ENCODE results near the gene PHF21B. TPM values are rescaled to one million over a fixed set of nuclear protein-coding genes. Genes with fewer than 3 reads are reported as not detected.

Gene PHF21B
- total and polyA plus RNA-seq, 2 donors = 0.61 to 0.63 TPM

DNA sequence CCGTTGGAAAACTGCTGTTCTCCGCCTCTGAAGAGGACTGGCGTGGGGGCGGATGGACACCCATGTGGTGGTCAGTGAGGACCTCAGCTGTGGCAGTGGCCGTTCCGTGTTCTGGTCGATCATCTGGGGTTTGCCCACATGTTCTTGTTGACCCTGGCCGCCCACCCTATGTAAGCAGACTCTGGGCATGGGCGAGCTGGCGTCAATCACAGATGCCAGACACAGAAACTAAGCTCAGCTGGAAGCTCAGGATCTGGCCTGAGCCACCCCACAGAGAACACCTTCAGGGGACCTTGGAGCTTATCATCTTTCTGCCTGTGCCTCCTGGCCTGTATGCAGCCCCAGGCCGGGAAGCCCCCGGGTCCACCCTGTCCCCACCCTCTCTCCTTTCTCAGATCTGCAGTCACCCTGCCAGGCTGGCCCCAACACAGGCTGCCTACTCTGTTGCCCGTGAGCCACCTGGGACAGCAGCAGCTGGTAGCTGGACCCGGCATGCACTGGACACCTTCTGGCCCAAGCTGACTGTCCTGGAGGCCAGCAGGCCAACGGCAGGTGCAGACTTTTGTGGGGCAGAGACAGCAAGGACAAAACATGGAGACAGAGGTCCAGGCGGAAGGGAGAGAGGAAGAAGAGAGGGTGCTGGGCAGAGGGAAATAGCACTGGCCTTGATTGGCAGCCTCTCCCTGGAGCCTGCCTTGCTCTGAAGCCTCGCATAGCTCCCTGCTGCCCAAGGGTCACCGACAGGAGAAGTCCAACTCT lies 91.5 kb downstream of the PHF21B start:
- Histone ChIP-seq H3K36me3 (ENCODE audit: insufficient read depth) (no peaks in the 10 kb centered on the region), H3K4me3 (ENCODE audit: low read depth, low read length) (no peak overlapping the region), H3K4me1 (ENCODE audit: insufficient read depth) (no peaks in the 10 kb centered on the region), H3K27ac (ENCODE audit: low read depth) (no peak overlapping the region)
- DNase-seq (ENCODE audit: extremely low spot score) = no peak
- 88% methylated on average over 18 of the region's 18 CpGs for WGBS

DNA sequence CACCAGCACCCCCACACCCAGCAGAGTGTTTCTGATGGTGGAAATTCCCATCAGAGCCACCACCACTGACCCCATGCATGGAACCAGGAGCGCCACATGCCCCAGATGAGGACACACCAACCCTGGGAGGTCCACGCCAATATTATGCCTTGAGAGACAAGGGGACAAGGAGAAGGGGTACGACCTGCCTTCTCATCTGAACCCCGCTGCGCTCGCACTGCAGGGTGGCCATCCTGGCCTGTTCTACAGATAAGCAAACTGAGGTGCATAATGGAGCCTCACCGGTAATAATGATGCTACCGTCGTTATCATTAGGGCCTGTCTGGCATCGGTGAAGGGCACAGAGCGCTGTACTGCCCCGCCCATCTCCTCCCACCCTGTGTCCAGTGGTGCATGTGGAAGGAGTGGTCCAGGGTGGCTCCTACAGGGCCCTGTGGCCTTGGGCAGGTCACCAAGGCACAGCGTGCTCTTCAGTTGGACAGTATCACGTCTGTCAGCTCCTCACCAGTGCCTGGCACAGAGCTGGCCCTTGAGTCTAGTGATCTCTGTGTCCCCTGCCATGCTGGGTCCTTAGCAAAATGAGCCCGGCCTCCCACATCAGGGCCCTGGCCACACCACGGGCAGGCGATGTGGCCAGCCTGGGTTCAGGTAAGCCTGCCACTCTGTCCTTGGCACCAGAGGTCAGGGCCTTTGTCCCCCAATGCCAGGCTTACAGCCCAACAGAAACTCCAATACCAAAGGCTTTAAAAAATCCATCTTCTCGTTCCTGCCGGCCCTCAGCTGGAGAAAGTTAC lies 92.2 kb downstream of the PHF21B start:
- Histone ChIP-seq H3K4me3 (ENCODE audit: low read depth, low read length) (no peak overlapping the region), H3K36me3 (ENCODE audit: insufficient read depth) (no peaks in the 10 kb centered on the region), H3K4me1 (ENCODE audit: insufficient read depth) (no peaks in the 10 kb centered on the region), H3K27ac (ENCODE audit: low read depth) (no peak overlapping the region)
- DNase-seq (ENCODE audit: extremely low spot score) = no peak
- WGBS = 91% methylated on average over 19 of the region's 19 CpGs

DNA sequence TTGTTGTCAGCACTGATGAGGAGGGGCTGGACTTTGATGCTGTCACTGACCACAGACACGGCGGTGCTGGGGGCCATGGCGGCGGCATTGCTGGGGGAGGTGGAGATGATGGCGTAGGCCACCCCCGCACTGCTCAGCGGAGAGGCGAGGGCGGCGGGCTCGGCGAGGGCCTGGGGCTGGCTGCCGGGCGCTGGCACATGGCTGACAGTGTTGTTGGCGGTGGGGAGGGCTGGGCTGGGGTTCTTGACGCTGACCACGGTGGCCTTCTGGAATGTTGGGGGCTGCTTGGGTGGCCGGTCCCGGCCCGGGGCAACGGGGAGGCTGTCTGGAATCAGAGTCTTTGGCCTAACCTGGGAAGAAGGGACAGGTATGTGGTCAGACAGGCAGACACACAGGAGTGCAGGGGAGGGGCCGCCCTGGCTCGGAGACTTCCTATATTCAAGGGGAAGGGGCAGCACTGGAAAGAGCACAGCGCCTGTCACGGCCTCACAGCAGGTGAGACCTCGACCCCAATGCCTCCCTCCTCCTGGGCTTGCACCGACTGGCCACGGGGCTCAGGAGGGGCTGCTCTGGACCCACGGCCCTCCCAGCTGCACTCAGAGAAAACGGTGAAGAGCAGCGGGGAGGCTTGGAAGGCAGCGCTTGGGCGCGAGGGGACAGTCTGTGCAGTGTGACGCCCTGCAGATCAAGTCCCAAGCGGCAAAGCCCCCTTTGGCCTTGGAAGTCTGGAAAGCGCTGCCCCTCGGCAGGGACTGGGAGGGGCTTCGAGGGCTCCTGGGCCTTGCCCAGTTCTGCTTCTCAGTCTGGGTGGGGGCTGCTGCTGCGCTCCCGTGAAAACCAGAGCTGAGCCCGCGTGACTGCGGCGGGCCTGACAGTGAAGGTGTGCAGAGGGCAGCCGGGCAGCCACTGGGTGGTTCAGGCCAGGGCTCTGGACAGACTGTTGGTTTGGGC lies 93.2 kb downstream of the PHF21B start:
- H3K36me3 ChIP-seq (ENCODE audit: insufficient read depth) = no peaks in the 10 kb centered on the region
- DNase-seq (ENCODE audit: extremely low spot score) = no peak
- WGBS = 88% methylated on average over 46 of the region's 46 CpGs

GRCh38 chr22:44915441-44915840 lies 94.4 kb downstream of the PHF21B start:
- Histone ChIP-seq H3K27ac (ENCODE audit: low read depth) (no peak overlapping the region), H3K36me3 (ENCODE audit: insufficient read depth) (no peaks in the 10 kb centered on the region), H3K4me3 (ENCODE audit: low read depth, low read length) (no peak overlapping the region), H3K4me1 (ENCODE audit: insufficient read depth) (no peaks in the 10 kb centered on the region)
- DNase-seq (ENCODE audit: extremely low spot score) = no peak
- WGBS = 91% methylated on average over 10 of the region's 10 CpGs

More for the DNA sequence above, 93.2 kb downstream of the PHF21B start:
- no peak overlapping the region for H3K4me3 ChIP-seq (ENCODE audit: low read depth, low read length)
- H3K27ac ChIP-seq (ENCODE audit: low read depth) = no peak overlapping the region
- no peaks in the 10 kb centered on the region for H3K4me1 ChIP-seq (ENCODE audit: insufficient read depth)

DNA sequence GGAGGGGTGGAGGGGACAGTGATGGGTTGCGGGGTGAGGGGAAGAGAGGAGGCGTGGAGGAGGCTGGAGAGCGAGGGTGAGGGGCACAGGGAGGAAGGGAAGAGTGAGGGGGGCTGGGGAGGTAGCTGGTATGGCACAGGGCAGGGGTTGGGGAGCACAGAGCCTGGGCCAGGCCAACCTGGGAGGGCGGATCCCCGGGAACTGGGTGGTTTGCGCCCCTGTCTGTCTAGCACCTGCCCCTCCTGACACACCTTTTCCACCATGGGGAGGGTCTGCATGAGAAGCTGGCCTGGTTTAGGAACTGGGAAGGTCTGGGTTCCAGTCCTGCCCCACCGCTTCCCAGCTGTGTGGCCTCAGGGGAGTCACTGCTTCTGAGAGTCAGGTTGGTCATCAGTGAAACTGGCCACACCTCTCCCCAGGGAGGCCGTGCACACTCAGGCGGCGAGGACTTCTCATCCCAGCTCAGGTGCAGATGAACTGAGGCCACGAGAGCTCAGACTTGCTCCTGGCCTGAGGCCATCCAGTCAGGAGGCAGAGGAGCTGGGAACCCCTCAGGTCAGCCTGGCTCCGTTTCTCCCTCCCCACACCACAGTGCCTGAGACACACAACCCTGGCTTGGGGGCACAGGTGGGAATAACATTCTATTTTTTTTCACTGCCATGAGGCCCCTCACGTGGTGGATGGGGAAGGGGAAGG lies 95.6 kb downstream of the PHF21B start:
- 90% methylated on average over 13 of the region's 13 CpGs for WGBS
- Histone ChIP-seq H3K27ac (ENCODE audit: low read depth) (no peak overlapping the region), H3K4me3 (ENCODE audit: low read depth, low read length) (no peak overlapping the region), H3K4me1 (ENCODE audit: insufficient read depth) (no peaks in the 10 kb centered on the region), H3K36me3 (ENCODE audit: insufficient read depth) (no peaks in the 10 kb centered on the region)
- DNase-seq (ENCODE audit: extremely low spot score) = no peak

DNA sequence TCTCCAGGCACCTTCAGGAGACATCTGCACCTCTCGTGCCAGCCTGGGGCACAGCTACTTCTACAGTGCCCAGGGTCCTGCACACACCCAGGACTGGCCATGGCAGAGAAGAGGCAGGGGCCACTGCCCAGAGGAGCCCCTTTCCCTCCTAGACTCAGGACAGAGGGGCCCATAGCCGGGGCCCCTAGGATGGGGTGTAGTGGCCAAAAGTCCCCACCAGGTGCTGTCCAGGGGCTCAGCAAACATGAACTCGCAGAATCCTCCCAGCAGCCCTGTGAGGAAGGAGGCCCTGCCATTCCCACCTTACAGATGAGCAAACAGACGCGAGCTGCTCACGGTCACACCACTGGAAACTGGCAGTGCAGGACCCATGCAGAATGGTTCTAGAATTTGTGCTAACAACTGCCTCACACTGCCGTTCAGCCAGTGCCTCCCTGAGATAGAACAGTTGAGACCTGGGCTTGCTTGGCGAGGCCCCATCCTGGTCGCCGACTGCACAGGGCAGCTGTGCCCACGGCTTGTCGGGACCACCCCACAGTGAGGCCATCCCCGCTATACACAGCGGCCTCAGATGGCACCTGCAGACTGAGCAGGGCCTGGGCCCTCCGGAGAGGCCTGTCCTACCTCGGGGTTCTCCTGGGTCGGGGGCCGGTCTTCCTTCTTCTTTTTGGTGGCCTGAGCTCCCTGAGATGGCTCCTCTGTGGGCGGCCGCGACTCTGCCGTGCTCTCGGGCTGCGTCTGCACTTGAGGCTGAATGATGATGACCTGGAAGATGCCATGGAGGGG lies 96.4 kb downstream of the PHF21B start:
- H3K36me3 ChIP-seq (ENCODE audit: insufficient read depth) = no peaks in the 10 kb centered on the region
- no peak for DNase-seq (ENCODE audit: extremely low spot score)
- H3K4me1 ChIP-seq (ENCODE audit: insufficient read depth) = no peaks in the 10 kb centered on the region
- H3K27ac ChIP-seq (ENCODE audit: low read depth) = no peak overlapping the region
- whole genome bisulfite sequencing = 94% methylated on average over 24 of the region's 24 CpGs
- H3K4me3 ChIP-seq (ENCODE audit: low read depth, low read length) = no peak overlapping the region

- no peak overlapping the region for H3K27ac ChIP-seq (ENCODE audit: low read depth)
- H3K4me3 ChIP-seq (ENCODE audit: low read depth, low read length) = no peak overlapping the region
- no peak for DNase-seq (ENCODE audit: extremely low spot score)
- 87% methylated on average over 6 of the region's 6 CpGs for WGBS
- H3K36me3 ChIP-seq (ENCODE audit: insufficient read depth) = no peaks in the 10 kb centered on the region
- H3K4me1 ChIP-seq (ENCODE audit: insufficient read depth) = no peaks in the 10 kb centered on the region
Observed at GRCh38 chr22:44909241-44909640, 100.6 kb downstream of the PHF21B start.

- no peaks in the 10 kb centered on the region for H3K36me3 ChIP-seq (ENCODE audit: insufficient read depth)
- H3K4me3 ChIP-seq (ENCODE audit: low read depth, low read length) = no peak overlapping the region
- no peak overlapping the region for H3K27ac ChIP-seq (ENCODE audit: low read depth)
- WGBS = 90% methylated on average over 21 of the region's 21 CpGs
- no peaks in the 10 kb centered on the region for H3K4me1 ChIP-seq (ENCODE audit: insufficient read depth)
- DNase-seq (ENCODE audit: extremely low spot score) = no peak
Observed at GRCh38 chr22:44907765-44908737, 101.8 kb downstream of the PHF21B start.

GRCh38 chr22:44906999-44907644 lies 102.7 kb downstream of the PHF21B start:
- no peak for DNase-seq (ENCODE audit: extremely low spot score)
- no peak overlapping the region for H3K27ac ChIP-seq (ENCODE audit: low read depth)
- WGBS = 94% methylated on average over 18 of the region's 18 CpGs

DNA sequence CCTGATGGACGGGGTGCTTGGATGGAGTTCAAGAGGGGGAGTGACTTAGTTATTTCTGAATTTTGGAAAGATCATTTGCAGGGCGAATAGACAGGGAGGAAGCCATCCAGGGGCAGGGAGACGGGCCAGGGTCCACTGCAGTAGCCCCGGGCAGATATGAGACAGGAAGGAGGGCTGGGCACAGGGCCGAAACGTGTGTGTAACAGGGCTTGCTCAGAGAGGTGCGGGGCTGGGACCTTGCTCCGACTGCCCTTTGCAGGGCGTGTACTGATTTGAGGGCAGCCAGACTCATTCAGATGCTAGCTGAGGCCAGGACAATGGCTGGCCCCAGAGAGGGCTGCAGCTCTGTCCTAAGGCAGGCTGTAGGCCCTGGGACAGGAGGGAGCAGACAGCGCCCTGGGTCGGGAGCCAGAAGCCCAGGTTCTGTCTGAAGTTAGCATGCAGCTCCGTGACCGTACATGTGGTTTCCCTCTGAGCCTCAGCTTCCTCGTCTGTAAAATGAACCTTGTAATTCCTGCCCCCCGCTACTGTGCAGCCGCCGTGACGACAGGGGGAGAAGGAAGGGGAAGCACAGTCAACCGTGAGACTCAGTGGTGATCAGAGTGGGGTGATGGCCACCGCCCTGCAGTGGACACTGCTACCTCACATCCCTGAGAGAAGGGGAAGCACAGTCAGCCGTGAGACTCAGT lies 103.4 kb downstream of the PHF21B start:
- no peaks in the 10 kb centered on the region for H3K4me1 ChIP-seq (ENCODE audit: insufficient read depth)
- no peak overlapping the region for H3K4me3 ChIP-seq (ENCODE audit: low read depth, low read length)
- WGBS = 87% methylated on average over 21 of the region's 21 CpGs
- H3K27ac ChIP-seq (ENCODE audit: low read depth) = no peak overlapping the region
- DNase-seq (ENCODE audit: extremely low spot score) = no peak
- H3K36me3 ChIP-seq (ENCODE audit: insufficient read depth) = no peaks in the 10 kb centered on the region

More at GRCh38 chr22:44906999-44907644, 102.7 kb downstream of the PHF21B start:
- Histone ChIP-seq H3K4me3 (ENCODE audit: low read depth, low read length) (no peak overlapping the region), H3K4me1 (ENCODE audit: insufficient read depth) (no peaks in the 10 kb centered on the region), H3K36me3 (ENCODE audit: insufficient read depth) (no peaks in the 10 kb centered on the region)

All from urinary bladder (tissue), 4 donors.